Stomach (tissue), 9 donors: ENCODE data around the gene APOC3. TPM values are rescaled to one million over a fixed set of nuclear protein-coding genes. Genes with fewer than 3 reads are reported as not detected.

Source experiments
- DNase-seq, 2 donors: peaks; one replicate each; pipeline versions ENCODE4 v3.0.0 to v3.0.0-alpha.2; 2013 to 2019
- H3K27ac ChIP-seq, 5 donors: fragments of 200-600 bp in 4 of 5; sonication (generic) in 4 of 5; one replicate each; pipeline ENCODE4 v1.5.1; 2013 to 2019; ENCODE audit warnings: mild to moderate bottlenecking in 1 of 5, moderate library complexity in 1 of 5
- H3K27me3 ChIP-seq, 3 donors: fragments of 200-600 bp; sonication (generic); one replicate each; pipeline ENCODE4 v1.5.1; 2017 to 2019; ENCODE audit warnings: mixed run types in 1 of 3
- H3K36me3 ChIP-seq, 4 donors: fragments of 200-600 bp; sonication (generic); 1 replicate in 3 of 4; 2 replicates in 1 of 4; pipeline ENCODE4 v1.5.1; 2016 to 2019
- H3K4me1 ChIP-seq, 4 donors: fragments of 200-600 bp; sonication (generic); one replicate each; pipeline ENCODE4 v1.5.1; 2016 to 2019
- H3K4me3 ChIP-seq, 4 donors: fragments of 200-600 bp; sonication (generic) in 3 of 4; one replicate each; pipeline ENCODE4 v1.5.1; 2016 to 2019; ENCODE audit warnings: mild to moderate bottlenecking in 1 of 4
- H3K9me3 ChIP-seq, 4 donors: fragments of 200-600 bp; sonication (generic); one replicate each; pipeline ENCODE4 v1.5.1; 2016 to 2019
- EP300 ChIP-seq: sonication (generic); formaldehyde crosslinking; IDR thresholded peaks from one replicate; pipeline ENCODE4 v1.6.1; 2017; ENCODE audit warnings: antibody characterized with exemption
- POLR2A ChIP-seq, 4 donors: fragments of 450-650 bp; IDR thresholded peaks; one replicate each; pipeline ENCODE4 v1.6.1; 2016; ENCODE audit warnings: antibody characterized with exemption in 4 of 4, control low read depth in 2 of 4, mild to moderate bottlenecking in 1 of 4, moderate library complexity in 1 of 4
- POLR2AphosphoS5 ChIP-seq, 3 donors: sonication (generic); formaldehyde crosslinking; IDR thresholded peaks; one replicate each; pipeline ENCODE4 v1.6.1; 2016; ENCODE audit warnings: antibody characterized with exemption in 3 of 3
- WGBS, 5 donors: extraction: QIAGEN DNeasy Blood & Tissue Kit in 3 of 5; methylation state at CpG; one replicate each; pipeline versions ENCODE4 v1.1.5 to v1.1.7; 2013 to 2018; 5-methylcytosine and 5-hydroxymethylcytosine counted together
- intact Hi-C: fragments of 100-400 bp; cut with DNase I; formaldehyde crosslinking; loops from one replicate; pipeline ENCODE4 v1.15.1; 2023; ENCODE audit warnings: low total_unique reads
- polyA plus RNA-seq, 3 donors: library from polyadenylated mRNA; stranded (reverse); fragments of 200-250 nt; gene quantifications; one replicate each; pipeline ENCODE4 v1.2.3, GENCODE V29; 2013
- total RNA-seq, 5 donors: library from RNA; depleted of rRNA; stranded (reverse); fragments of >200 nt; gene quantifications; one replicate each; pipeline versions ENCODE4 v1.1.0 to v1.2.3, GENCODE V29; 2014 to 2016
- TF ChIP-seq, protein P1 (sequence below), 7 experiments: fragments of 450-650 bp in 4 of 7; fragments of 200-600 bp in 3 of 7; sonication (generic) in 3 of 7; IDR thresholded peaks; one replicate each; pipeline ENCODE4 v1.5.1; 2016 to 2019; ENCODE audit warnings: antibody characterized with exemption in 7 of 7, control low read depth in 2 of 7, mild to moderate bottlenecking in 1 of 7
- donor health status: healthy with polysubstance abuse.
- donor health status: Bipolar disorder and iron deficiency.
- donor health status: healthy.

APOC3 gene
- total and polyA plus RNA-seq, 8 donors = 18.9 TPM; not detected in 7

DNA sequence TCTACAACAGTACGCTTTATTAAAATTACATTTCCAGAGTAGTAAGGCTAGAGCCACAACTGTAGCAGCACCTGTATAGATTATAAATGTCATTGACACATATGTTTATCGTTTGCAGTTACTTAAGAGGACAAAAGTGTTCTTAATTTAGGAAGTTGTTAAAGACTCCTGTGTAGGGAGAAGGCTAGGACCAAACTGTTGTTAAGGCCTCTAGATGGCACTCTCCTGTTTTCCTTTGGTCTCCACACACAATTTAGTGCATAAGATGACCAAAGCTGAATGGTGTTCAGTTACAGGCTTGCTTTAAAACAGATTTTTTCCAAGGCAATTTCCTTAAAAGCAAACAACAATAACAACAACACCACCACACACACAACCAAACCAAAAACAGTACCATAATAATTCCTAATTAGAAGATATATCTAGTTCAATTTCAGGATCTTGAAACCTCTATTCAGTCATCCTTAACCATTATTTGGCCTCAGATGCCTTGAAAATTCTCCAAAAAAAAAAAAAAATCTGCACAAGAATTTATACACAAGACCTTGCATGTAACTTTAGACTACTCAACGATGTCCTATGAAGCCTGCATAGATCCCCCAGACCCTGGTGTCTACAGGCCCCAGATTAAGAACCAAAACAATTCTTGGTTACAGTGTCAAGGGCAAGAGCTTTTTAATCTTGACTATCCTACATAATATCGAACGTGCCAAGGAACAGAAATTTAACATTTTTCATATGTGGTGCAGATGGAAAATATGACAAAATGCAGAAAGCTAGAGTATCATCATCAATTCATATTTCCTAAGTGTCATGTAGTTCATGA is 50.3 kb downstream of the APOC3 start:
- WGBS, 5 donors = 41 to 58% (median 48%) methylated on average over 5 of the region's 5 CpGs

DNA sequence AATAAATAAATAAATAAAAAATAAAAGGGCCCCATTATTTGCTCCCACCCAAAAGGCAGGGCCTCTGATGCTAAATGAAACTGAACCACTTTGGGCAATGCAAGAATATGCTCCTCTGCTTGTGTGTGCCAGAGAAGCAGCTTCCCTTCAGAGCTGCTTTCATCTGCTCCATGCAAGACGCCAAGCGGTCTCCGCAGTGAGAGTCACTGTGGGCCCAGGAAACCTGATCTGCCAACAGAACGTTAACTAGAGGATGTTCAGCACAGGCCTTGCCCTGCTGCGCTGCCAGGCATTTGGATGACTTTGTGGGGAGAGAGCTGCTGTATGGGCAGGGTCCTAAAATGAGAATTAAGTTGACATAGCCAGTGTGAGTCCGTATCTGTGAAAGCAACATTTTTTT is 51.4 kb downstream of the APOC3 start:
- no peaks in the 10 kb centered on the region for H3K27me3 ChIP-seq
- intact Hi-C loops = no loop called here
- WGBS, 5 donors = 70 to 92% (median 80%) methylated on average over 6 of the region's 6 CpGs

More for the DNA sequence above, 50.3 kb downstream of the APOC3 start:
- no peaks in the 10 kb centered on the region for H3K9me3 ChIP-seq
- intact Hi-C loops = loop anchor here (5.0 kb wide), 1 partner anchor 227 kb away; no protein-coding TSS in a partner anchor
- DNase-seq = peak in 1 of 2 donors; percentile 88
- no peaks in the 10 kb centered on the region for H3K27me3 ChIP-seq
- H3K36me3 ChIP-seq = peaks cover 4 to 29% (median 20%) of the 10 kb centered on the region in 4 donors
- H3K27ac ChIP-seq = peak overlapping the region in 1 of 5 donors; percentile 38
- H3K4me3 ChIP-seq = no peak overlapping the region
- peaks cover 0 to 23% (median 4%) of the 10 kb centered on the region in 4 donors for H3K4me1 ChIP-seq
- TF ChIP-seq, protein P1, sequence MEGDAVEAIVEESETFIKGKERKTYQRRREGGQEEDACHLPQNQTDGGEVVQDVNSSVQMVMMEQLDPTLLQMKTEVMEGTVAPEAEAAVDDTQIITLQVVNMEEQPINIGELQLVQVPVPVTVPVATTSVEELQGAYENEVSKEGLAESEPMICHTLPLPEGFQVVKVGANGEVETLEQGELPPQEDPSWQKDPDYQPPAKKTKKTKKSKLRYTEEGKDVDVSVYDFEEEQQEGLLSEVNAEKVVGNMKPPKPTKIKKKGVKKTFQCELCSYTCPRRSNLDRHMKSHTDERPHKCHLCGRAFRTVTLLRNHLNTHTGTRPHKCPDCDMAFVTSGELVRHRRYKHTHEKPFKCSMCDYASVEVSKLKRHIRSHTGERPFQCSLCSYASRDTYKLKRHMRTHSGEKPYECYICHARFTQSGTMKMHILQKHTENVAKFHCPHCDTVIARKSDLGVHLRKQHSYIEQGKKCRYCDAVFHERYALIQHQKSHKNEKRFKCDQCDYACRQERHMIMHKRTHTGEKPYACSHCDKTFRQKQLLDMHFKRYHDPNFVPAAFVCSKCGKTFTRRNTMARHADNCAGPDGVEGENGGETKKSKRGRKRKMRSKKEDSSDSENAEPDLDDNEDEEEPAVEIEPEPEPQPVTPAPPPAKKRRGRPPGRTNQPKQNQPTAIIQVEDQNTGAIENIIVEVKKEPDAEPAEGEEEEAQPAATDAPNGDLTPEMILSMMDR (IDR thresholded peaks at IDR 0.05) = peak in 5 of 7 experiments; percentile 33 to 74 (median 58)
- TF ChIP-seq EP300 (no peak), POLR2A (IDR thresholded peaks at IDR 0.05) (no peak), POLR2AphosphoS5 (IDR thresholded peaks at IDR 0.05) (peak in 1 of 3 donors; percentile 39)

DNA sequence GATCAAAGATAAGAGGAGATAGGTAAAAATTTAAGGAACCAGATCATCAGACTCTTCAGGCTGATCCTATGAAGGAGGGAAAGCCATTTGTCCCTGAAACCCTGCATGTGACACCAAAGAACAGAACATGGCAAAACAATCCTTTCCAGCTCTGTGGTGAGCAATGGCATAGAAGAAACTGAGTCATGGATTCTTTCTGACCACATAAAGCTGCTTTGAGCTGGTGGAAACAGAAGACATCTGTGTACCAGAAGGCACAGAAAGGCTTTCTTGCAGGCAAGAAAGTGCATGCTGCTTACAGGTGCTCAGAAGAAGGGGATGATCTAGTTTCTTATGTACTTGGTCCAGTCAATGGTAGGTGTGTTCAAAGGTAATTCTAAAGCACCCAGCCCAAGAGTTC is 52.7 kb downstream of the APOC3 start:
- intact Hi-C loops = no loop called here
- TF ChIP-seq, protein P1 (IDR thresholded peaks at IDR 0.05) = no peak
- TF ChIP-seq POLR2AphosphoS5 (IDR thresholded peaks at IDR 0.05) (no peak), EP300 (no peak), POLR2A (IDR thresholded peaks at IDR 0.05) (no peak)
- H3K36me3 ChIP-seq = peaks cover 0 to 10% (median 2%) of the 10 kb centered on the region in 4 donors
- peak overlapping the region in 1 of 5 donors; percentile 21 for H3K27ac ChIP-seq
- no peaks in the 10 kb centered on the region for H3K27me3 ChIP-seq
- H3K4me1 ChIP-seq = peaks cover 0 to 37% (median 14%) of the 10 kb centered on the region in 4 donors
- H3K9me3 ChIP-seq = no peaks in the 10 kb centered on the region
- no peak overlapping the region for H3K4me3 ChIP-seq
- DNase-seq = no peak

More for the DNA sequence above, 51.4 kb downstream of the APOC3 start:
- TF ChIP-seq, protein P1 (IDR thresholded peaks at IDR 0.05) = no peak
- TF ChIP-seq EP300 (no peak), POLR2AphosphoS5 (IDR thresholded peaks at IDR 0.05) (no peak), POLR2A (IDR thresholded peaks at IDR 0.05) (no peak)
- DNase-seq = no peak
- Histone ChIP-seq H3K4me3 (no peak overlapping the region), H3K9me3 (no peaks in the 10 kb centered on the region), H3K27ac (peak overlapping the region in 2 of 5 donors; percentile 18 to 38), H3K4me1 (peaks cover 0 to 33% (median 9%) of the 10 kb centered on the region in 4 donors), H3K36me3 (peaks cover 0 to 17% (median 9%) of the 10 kb centered on the region in 4 donors)

Other genes with a start within 250 kb of the APOC3 start
- gene BUD13, start 56.9 kb upstream of the APOC3 start, total RNA-seq = 10 to 100 TPM in 4 of 5 donors, 1 to 10 TPM in 1; 4.1 to 18.2 (median 15.1) TPM
- gene BUD13, start 56.9 kb upstream of the APOC3 start, polyA plus RNA-seq = 10 to 100 TPM; 14.6 to 21.7 (median 16.4) TPM
- 10 to 100 TPM; 19.3 to 54.9 (median 25.7) TPM for gene ZPR1, start 41.9 kb upstream of the APOC3 start, total RNA-seq
- gene ZPR1, start 41.9 kb upstream of the APOC3 start, polyA plus RNA-seq = 10 to 100 TPM; 17.8 to 34.8 (median 19.4) TPM
- not detected for gene APOA5, start 38.0 kb upstream of the APOC3 start, total RNA-seq
- not detected for gene APOA5, start 38.0 kb upstream of the APOC3 start, polyA plus RNA-seq
- gene APOA4, start 6.6 kb upstream of the APOC3 start, total RNA-seq = 100 to 1,000 TPM in 1 of 5 donors, not detected in 4; 278 TPM
- gene APOA4, start 6.6 kb upstream of the APOC3 start, polyA plus RNA-seq = under 1 TPM; 0.08 to 0.46 (median 0.44) TPM
- gene APOA1, start 7.7 kb downstream of the APOC3 start, total RNA-seq = 10 to 100 TPM in 2 of 5 donors, under 1 TPM in 1, not detected in 2; 0.87 to 73.6 (median 22.9) TPM
- 10 to 100 TPM in 2 of 3 donors, 1 to 10 TPM in 1; 8.7 to 51.0 (median 10.5) TPM for gene APOA1, start 7.7 kb downstream of the APOC3 start, polyA plus RNA-seq